ACC112 (cell line): Measurements from ENCODE around the gene AGPAT4.
A peak's percentile ranks its signal among the peaks of the same experiment; 100 is the strongest.

Experiments
- H2AFZ ChIP-seq: fragments of 200-600 bp; sonication (generic); one replicate; pipeline ENCODE4 v1.6.0; 2017; ENCODE audit warnings: antibody characterized with exemption, low read length; ENCODE audit not compliant: unreplicated experiment
- H3K27ac ChIP-seq: fragments of 200-600 bp; sonication (generic); 2 replicates; pipeline ENCODE4 v1.5.1; 2014; ENCODE audit warnings: low read depth, mild to moderate bottlenecking, antibody characterized with exemption, low read length, moderate library complexity
- H3K27me3 ChIP-seq: fragments of 200-600 bp; sonication (generic); 2 replicates; pipeline ENCODE4 v1.6.1; 2014; ENCODE audit warnings: mild to moderate bottlenecking, antibody characterized with exemption, low read length, moderate library complexity, mixed read lengths; ENCODE audit not compliant: insufficient read depth
- H3K36me3 ChIP-seq: fragments of 200-600 bp; sonication (generic); 2 replicates; pipeline ENCODE4 v1.6.1; 2016; ENCODE audit warnings: mild to moderate bottlenecking, antibody characterized with exemption, low read length, moderate library complexity, mixed read lengths; ENCODE audit not compliant: insufficient read depth
- H3K4me1 ChIP-seq: fragments of 200-600 bp; sonication (generic); one replicate; pipeline ENCODE4 v1.6.1; 2016; ENCODE audit warnings: low read length, mixed read lengths; ENCODE audit not compliant: insufficient read depth, unreplicated experiment, control insufficient read depth
- H3K4me3 ChIP-seq: fragments of 200-600 bp; sonication (generic); 2 replicates; pipeline ENCODE4 v1.5.1; 2014; ENCODE audit warnings: mild to moderate bottlenecking, low read depth, low read length
- H3K79me2 ChIP-seq: fragments of 200-600 bp; sonication (generic); one replicate; pipeline ENCODE4 v1.6.0; 2016; ENCODE audit warnings: low read length; ENCODE audit not compliant: control insufficient read depth, unreplicated experiment, insufficient read depth

Gene AGPAT4

GRCh38 chr6:161281092-161281491 is 7.2 kb upstream of the AGPAT4 start:
- Histone ChIP-seq H2AFZ (no peak overlapping the region), H3K4me3 (no peak overlapping the region), H3K27me3 (no peaks in the 10 kb centered on the region), H3K27ac (no peak overlapping the region), H3K36me3 (no peaks in the 10 kb centered on the region), H3K4me1 (no peaks in the 10 kb centered on the region), H3K79me2 (no peaks in the 10 kb centered on the region)

DNA sequence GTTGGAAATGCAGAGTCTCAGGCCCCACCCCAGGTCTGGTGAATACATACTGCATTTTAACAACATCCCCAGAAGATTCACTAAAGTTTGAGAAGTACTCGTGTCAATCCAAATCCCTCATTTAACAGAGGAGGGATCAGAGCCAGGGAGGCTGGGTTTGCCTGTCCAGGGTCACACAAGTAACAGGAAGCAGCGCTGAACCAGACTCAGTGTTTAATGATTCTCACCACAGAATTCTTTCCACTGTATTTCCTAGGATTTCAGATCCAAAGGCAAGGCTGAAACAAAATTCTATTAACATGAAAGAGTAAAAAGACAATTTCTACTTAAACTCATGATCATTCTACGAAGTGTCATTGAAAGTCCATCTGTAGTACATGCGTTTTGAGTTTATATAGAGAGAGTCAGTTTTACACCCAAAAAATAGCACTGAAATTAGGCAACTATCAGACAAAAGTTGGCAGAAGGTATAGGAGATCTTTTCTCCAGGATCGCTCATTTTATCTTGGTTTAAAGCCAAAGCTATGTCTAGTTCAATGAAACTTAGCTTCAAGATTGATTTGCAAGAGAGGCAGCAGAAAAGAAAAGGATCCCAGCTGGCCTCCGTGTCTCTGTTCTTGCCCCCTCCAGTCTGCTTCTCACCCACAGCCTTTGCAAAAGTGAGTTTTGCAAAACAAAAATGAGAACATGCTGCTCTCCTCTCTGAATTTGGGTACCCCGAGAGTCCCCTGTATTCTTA is 6.0 kb upstream of the AGPAT4 start:
- Histone ChIP-seq H3K79me2 (no peaks in the 10 kb centered on the region), H3K4me3 (no peak overlapping the region), H3K4me1 (peaks cover 2% of the 10 kb centered on the region), H2AFZ (no peak overlapping the region), H3K27me3 (no peaks in the 10 kb centered on the region), H3K27ac (no peak overlapping the region), H3K36me3 (no peaks in the 10 kb centered on the region)

- Histone ChIP-seq H3K27me3 (no peaks in the 10 kb centered on the region), H3K27ac (no peak overlapping the region), H3K36me3 (no peaks in the 10 kb centered on the region), H2AFZ (no peak overlapping the region), H3K79me2 (peaks cover 17% of the 10 kb centered on the region), H3K4me3 (no peak overlapping the region), H3K4me1 (peaks cover 7% of the 10 kb centered on the region)
Measured at GRCh38 chr6:161276605-161277155, 2.8 kb upstream of the AGPAT4 start.

DNA sequence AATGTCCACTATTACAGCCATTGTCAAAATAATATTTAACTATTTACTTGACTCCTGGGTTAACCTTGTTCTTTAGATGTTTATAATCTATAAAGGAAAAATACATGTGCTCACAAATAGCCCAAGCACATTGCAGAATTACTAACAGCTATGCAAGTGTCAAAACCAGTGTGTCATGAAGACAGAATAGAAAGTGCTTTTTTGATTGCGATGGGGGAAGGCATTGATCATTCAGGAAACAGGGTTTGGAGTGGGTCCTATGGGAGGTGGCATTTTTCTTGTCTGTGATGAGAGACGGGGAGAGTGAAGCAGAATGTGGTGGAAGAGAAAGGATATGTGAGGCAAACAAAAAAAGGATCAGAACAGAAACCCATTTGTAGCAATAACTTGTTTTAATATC is 1.0 kb upstream of the AGPAT4 start:
- H3K4me3 ChIP-seq: peak overlapping the region; percentile 94
- H3K27me3 ChIP-seq: no peaks in the 10 kb centered on the region
- H3K4me1 ChIP-seq: peaks cover 7% of the 10 kb centered on the region
- H3K79me2 ChIP-seq: peaks cover 27% of the 10 kb centered on the region
- peak overlapping the region; percentile 97 for H2AFZ ChIP-seq
- no peak overlapping the region for H3K27ac ChIP-seq
- H3K36me3 ChIP-seq: no peaks in the 10 kb centered on the region

DNA sequence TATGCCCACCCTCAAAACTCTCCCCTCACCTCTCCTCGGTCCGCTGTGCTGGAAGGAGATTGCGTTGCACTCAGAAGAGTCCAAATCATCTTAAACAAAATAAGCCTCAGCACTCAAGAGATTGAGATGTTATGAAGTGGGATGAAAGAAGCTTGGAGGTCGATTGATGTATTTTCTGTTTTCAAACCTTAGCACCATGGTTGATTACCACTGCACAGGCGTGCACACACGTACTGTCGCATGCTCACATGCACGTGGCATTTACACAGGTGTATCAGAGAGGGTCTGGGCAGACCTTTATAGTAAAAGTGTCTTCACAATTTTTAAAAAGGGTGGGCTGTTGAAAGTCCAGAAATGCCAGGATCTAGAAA is 612 bp upstream of the AGPAT4 start:
- no peaks in the 10 kb centered on the region for H3K27me3 ChIP-seq
- H2AFZ ChIP-seq: peak overlapping the region; percentile 97
- no peaks in the 10 kb centered on the region for H3K36me3 ChIP-seq
- H3K4me3 ChIP-seq: peak overlapping the region; percentile 94
- peaks cover 30% of the 10 kb centered on the region for H3K79me2 ChIP-seq
- peak overlapping the region; percentile 86 for H3K27ac ChIP-seq
- peaks cover 7% of the 10 kb centered on the region for H3K4me1 ChIP-seq

- Histone ChIP-seq H3K27ac (peak overlapping the region; percentile 86), H2AFZ (no peak overlapping the region), H3K4me3 (peak overlapping the region; percentile 94)
Measured at GRCh38 chr6:161273274-161273751, 548 bp downstream of the AGPAT4 start.

DNA sequence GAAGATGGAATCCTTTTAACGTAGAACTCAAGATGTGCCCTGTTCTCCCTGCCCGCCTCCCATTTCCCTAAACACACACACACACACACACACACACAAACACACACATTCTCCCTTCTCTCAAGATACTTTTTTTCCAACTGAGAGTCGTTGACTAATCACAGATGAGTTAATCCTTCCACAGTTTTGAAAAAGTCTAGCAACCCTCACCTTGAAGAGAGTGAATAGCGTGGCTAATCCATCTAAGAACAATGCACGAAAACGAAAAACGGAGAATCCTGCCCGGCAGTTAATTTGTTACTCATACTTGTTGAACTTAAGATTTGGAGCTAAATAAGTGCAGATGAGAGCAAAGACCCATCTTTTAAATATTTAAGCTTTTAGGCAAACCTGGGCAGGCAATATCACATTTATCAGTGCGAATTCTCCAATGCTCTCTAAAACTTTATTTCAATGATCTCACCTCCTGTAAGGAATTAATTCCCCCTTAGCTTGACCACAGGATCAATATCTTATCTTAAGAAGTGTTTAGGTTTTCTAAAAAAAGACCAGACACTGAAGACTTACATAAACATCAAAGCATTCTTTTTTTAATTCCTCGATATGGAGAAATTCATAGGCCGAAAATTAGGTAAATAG is 1.1 kb downstream of the AGPAT4 start:
- Histone ChIP-seq H3K4me3 (peak overlapping the region; percentile 94), H3K27ac (peak overlapping the region; percentile 86)

More at GRCh38 chr6:161273274-161273751, 548 bp downstream of the AGPAT4 start:
- Histone ChIP-seq H3K4me1 (peaks cover 7% of the 10 kb centered on the region), H3K36me3 (no peaks in the 10 kb centered on the region), H3K79me2 (peaks cover 36% of the 10 kb centered on the region), H3K27me3 (no peaks in the 10 kb centered on the region)

DNA sequence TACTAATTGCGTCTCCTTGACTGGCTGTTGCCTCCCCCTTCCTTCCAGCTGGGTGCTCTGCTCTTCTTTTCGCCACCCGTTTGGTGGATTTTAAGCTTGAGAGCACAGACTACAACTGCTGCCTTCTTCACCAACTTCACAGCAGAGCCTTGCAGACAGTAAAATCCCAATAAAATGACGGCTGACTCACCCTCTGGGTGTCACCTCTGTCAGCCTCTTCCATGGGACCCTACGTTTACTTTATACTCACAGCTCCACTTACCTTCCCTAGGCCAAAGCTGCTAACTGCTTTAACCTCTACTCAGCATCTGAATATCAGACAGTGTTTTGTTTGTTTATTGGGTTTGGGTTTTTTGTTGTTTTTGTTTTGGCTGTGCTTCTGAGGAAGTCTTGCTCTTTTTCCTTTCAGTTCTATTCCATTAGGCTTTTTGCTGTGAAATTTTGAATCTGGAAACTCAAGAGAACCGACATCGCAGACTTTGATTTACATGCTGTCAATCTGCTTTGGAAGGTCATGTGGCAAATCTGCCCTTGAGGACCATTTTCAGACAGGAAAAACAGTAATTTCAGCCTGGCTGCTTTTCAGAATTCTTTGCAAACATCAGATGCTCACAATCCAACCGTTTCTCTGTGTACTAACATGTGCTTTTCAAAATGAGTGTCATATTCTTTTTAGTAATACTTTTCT is 2.4 kb downstream of the AGPAT4 start:
- no peak overlapping the region for H3K4me3 ChIP-seq
- no peaks in the 10 kb centered on the region for H3K27me3 ChIP-seq
- peaks cover 9% of the 10 kb centered on the region for H3K4me1 ChIP-seq
- no peaks in the 10 kb centered on the region for H3K36me3 ChIP-seq
- no peak overlapping the region for H2AFZ ChIP-seq
- peaks cover 36% of the 10 kb centered on the region for H3K79me2 ChIP-seq
- no peak overlapping the region for H3K27ac ChIP-seq

More for the DNA sequence above, 1.1 kb downstream of the AGPAT4 start:
- H3K27me3 ChIP-seq: no peaks in the 10 kb centered on the region
- peaks cover 36% of the 10 kb centered on the region for H3K79me2 ChIP-seq
- H3K4me1 ChIP-seq: peaks cover 7% of the 10 kb centered on the region
- H2AFZ ChIP-seq: no peak overlapping the region
- no peaks in the 10 kb centered on the region for H3K36me3 ChIP-seq

DNA sequence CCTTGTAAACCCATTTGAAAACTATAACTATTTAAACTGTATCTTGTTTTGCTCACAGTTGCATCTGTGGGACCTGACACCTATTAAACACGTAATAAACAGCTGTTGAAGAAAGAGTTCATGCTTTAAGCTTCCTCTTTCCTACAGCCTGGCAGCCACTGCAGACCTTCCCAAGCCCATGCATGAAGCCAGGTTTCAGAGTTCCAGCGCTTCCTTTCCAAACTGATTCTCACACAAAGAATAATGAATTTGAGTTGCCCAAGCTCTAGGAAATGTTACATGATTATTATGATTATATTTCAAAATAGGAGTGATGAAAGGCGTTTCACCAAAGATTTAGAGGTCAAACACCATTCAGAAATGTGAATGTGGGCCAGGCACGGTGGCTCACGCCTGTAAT is 3.7 kb downstream of the AGPAT4 start:
- no peak overlapping the region for H3K27ac ChIP-seq
- H3K4me3 ChIP-seq: no peak overlapping the region
- H2AFZ ChIP-seq: no peak overlapping the region
- H3K79me2 ChIP-seq: peaks cover 36% of the 10 kb centered on the region
- no peaks in the 10 kb centered on the region for H3K36me3 ChIP-seq
- peaks cover 14% of the 10 kb centered on the region for H3K4me1 ChIP-seq
- H3K27me3 ChIP-seq: no peaks in the 10 kb centered on the region

DNA sequence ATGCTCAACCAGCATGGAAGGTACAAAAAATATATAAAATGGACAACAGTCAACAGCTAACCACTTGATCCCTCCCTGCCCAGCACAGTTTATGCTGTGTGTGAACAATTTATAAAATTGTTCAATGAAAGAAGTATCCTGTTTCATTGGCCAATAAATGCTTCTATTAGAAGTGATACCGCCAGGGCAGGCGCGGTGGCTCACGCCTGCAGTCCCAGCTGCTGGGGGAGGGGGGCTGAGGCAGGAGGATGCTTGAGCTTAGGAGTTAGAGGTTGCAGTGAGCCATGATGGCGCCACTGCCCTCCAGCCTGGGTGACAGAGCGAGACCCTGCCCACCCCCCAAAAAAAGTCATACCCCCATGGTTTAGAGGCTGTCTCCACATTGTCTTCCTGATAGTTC is 4.6 kb downstream of the AGPAT4 start:
- Histone ChIP-seq H2AFZ (no peak overlapping the region), H3K4me1 (peaks cover 7% of the 10 kb centered on the region), H3K4me3 (no peak overlapping the region), H3K36me3 (no peaks in the 10 kb centered on the region), H3K79me2 (peaks cover 36% of the 10 kb centered on the region), H3K27ac (no peak overlapping the region), H3K27me3 (no peaks in the 10 kb centered on the region)
